ENCODE results near the gene RPUSD3.

- TF ChIP-seq, protein P1, sequence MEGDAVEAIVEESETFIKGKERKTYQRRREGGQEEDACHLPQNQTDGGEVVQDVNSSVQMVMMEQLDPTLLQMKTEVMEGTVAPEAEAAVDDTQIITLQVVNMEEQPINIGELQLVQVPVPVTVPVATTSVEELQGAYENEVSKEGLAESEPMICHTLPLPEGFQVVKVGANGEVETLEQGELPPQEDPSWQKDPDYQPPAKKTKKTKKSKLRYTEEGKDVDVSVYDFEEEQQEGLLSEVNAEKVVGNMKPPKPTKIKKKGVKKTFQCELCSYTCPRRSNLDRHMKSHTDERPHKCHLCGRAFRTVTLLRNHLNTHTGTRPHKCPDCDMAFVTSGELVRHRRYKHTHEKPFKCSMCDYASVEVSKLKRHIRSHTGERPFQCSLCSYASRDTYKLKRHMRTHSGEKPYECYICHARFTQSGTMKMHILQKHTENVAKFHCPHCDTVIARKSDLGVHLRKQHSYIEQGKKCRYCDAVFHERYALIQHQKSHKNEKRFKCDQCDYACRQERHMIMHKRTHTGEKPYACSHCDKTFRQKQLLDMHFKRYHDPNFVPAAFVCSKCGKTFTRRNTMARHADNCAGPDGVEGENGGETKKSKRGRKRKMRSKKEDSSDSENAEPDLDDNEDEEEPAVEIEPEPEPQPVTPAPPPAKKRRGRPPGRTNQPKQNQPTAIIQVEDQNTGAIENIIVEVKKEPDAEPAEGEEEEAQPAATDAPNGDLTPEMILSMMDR (IDR thresholded peaks at IDR 0.05), result no peak
- TF ChIP-seq POLR2A (IDR thresholded peaks at IDR 0.05), result no peak
These were observed 36.2 kb upstream of the RPUSD3 start, which contains the start of gene CIDEC for GRCh38 chr3:9879830-9880549.
